ENCODE measurements around the gene PID1.

The PID1 gene, protein sequence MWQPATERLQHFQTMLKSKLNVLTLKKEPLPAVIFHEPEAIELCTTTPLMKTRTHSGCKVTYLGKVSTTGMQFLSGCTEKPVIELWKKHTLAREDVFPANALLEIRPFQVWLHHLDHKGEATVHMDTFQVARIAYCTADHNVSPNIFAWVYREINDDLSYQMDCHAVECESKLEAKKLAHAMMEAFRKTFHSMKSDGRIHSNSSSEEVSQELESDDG

DNA sequence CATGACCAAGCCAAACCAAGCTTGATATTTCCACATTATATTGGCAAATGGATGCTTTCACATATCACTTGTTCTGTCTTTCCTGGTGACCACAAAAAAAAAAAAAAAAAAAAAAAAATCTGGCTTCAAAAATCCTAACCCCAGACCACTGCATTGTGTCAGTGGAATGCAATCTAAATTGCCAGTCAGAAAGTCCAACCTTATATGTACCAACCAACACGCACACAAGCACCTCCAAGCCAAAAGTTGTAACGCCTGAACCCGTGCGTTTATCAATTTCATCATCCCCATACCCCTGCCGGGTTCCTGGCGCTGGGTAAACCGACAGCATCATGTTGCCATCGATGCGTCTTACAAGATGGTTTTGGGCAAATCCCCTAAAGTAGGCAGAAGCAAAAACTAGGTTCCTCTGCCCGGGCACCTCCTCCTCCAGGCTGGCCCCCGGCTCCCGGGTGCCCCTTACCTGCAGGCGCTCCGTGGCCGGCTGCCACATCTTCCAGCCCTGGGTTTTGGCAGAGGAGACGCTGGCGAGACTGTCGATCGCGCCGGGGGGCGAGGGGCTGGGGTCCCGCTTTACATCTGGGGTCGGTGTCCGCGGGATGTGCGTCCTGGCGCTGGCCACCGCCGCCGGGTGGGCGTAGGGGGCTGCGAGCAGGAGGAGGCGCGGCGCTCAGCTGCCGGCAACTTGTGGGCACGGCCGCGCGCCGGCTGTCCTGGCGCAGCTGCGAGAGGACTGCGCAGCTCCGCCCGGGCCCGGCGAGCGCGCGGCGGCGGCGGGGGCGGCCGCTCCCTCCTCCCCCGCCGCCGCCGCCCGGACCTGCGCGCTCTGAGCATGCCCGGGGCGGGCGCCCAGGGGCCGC, at the start of gene PID1:
PID1 (minus strand) TSS at position 737 of the 860 bp plus-strand sequence; CDS start at position 493, 244 bp downstream.
- DNase-seq: peak; percentile 65

- DNase-seq: no peak
Observed at GRCh38 chr2:229319558-229319957, 48.5 kb upstream of the PID1 start.

DNA sequence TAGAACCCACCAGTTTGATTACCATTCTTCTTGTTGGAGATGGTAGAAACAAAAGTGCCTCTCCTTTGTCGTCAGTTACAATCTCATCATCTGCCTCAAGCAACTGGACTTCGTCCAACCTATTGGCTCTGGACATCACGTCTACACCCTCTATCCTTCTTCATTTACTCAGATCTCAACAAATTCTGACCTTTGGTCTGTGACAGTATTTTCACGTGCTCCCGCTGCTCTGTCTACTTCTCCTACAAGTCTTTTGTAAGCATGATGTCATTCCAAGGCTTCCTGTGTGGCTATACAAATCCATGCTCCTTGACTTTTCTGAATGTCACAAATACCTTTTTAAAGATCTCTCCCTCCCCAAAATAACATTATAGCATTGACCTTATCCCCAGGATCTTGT, 43.0 kb upstream of the PID1 start:
- no peak for DNase-seq

GRCh38 chr2:229313591-229313990, 42.5 kb upstream of the PID1 start:
- DNase-seq: no peak

GRCh38 chr2:229301237-229301636, 30.1 kb upstream of the PID1 start:
- no peak for DNase-seq

DNA sequence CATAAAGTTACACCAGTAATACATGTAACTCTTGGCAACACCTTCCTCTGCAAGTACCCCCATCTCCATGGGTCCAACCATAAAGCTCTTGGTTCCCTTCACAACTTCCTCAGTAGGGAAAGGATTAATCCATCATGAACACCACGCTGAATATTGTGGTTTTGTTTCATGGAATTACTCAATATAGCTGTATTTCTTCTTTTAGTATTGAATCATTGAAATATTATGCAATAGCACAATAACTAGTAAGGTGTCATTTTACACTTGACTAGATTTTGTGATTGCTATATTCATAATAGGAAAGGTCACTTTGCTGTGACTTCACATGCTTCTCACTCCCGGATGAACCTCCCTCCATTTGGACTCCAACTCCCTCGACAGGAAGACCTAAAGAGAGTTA, 29.7 kb upstream of the PID1 start:
- no peak for DNase-seq

DNA sequence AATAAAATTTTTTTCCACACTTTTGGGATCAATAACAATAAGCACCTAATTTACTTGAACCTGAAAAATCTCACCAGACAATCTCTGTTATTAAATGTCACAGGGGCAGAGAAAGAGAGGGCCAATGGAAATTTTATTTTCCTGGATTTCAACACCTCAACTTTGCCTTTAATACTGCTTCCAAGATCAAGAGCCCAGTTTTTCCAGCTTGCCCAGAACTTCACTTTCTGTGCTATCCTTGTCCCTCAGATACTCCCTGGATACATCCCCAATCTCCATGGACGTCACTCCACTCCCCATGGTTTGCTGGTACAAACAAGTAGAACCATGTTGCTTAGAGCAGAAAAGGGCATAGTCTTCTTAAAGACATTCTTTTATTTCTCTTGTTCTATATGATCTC, 29.3 kb upstream of the PID1 start:
- DNase-seq: no peak

GRCh38 chr2:229297247-229297646, 26.2 kb upstream of the PID1 start:
- no peak for DNase-seq

- DNase-seq: no peak
Observed at GRCh38 chr2:229296536-229296935, 25.4 kb upstream of the PID1 start.

DNA sequence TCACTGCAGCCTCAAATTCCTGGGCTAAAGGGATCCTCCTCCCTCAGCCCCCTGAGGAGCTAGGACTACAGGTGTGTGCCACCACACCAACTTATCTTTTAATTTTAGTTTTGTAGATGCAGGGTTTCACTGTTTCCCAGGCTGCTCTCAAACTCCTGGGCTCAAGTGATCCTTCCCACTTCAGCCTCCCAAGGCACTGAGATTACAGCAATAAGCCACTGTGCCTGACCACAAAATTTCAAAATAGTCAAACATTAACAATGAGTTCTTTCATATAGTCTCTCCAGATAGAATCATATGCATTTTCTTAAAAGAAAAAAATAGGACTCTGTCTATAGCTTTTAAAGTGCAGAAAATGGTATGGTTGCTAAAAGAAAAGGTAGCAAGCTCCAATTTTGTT, 24.9 kb upstream of the PID1 start:
- DNase-seq: no peak

GRCh38 chr2:229287823-229288222, 16.7 kb upstream of the PID1 start:
- DNase-seq: no peak

DNA sequence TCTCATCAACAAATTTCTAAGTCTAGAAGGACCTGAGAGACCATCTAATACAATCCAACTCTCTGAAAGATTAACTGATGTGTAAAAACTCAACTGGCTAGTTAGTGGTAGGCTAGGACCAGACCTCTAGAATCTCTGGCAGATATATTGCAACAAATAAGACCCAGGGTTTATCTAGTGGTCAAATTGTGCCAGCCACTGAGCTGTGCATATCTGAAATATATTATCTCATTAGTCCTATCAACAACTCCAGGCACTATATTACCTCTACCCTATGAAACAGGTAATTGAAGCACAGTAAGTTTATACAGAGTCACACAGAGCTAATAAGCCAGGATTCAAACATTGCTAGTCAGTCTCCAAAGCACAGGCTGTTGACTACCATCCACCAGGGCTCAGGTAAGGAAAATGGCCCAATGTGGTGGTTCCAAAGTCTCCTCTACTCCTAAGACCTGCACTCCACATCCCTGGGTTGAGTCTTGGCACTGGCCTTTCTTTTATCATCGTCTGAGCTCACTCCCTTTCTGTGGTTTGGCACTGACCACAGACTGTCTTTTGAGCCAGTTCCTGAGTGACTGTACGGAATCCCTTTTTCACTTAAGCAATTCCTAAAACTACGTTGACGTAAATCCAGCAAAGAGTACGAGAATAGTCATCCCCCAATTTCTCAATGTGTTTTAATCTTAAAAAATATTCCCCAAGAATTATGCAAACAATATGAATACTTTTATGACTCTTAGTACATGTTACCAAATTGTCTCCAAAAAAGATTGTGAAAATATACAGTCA, 11.9 kb upstream of the PID1 start:
- no peak for DNase-seq

DNA sequence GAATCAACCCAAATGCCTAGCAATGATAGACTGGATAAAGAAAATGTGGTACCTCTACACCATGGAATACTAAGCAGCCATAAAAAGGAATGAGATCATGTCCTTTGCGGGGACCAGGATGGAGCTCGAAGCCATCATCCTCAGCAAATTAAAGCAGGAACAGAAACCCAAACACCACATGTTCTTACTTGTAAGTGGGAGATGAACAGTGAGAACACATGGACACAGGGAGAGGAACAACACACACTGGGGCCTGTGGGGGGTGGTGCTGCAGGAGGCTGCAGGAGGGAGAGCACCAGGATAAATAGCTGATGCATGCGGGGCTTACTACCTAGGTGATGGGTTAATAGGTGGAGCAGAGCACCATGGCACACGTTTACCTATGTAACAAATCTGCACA, 8.4 kb upstream of the PID1 start:
- no peak for DNase-seq

GRCh38 chr2:229275506-229275905, 4.4 kb upstream of the PID1 start:
- DNase-seq: no peak

DNA sequence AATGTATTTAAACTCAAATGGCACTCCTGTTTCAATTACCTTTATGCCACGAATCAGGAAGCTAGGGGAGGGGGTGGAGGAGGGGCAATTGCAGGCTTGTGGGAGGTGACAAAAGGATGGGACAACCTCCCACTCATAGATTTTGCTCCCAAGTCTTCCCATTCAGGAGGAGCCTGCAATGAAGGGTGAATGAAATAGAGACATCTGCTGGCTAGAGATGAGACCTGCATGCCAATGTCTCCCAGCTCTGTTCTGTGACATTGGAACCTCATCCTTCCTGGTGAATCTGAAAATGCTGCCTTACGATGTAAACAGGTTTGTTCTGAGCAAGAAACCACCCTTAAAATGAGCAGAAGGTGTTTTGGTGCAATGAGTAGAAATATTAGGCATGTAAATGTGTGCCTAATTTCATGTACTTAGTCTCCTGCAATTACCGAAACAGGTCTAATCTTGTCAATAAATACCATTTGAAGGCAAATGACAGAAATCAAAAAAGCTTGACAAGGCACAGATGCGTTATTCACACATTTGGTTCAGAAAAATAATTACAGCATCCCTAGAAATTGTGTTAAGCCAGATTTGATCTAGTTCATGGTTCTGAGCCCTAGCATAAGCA, 2.7 kb upstream of the PID1 start:
- peak; percentile 88 for DNase-seq

DNA sequence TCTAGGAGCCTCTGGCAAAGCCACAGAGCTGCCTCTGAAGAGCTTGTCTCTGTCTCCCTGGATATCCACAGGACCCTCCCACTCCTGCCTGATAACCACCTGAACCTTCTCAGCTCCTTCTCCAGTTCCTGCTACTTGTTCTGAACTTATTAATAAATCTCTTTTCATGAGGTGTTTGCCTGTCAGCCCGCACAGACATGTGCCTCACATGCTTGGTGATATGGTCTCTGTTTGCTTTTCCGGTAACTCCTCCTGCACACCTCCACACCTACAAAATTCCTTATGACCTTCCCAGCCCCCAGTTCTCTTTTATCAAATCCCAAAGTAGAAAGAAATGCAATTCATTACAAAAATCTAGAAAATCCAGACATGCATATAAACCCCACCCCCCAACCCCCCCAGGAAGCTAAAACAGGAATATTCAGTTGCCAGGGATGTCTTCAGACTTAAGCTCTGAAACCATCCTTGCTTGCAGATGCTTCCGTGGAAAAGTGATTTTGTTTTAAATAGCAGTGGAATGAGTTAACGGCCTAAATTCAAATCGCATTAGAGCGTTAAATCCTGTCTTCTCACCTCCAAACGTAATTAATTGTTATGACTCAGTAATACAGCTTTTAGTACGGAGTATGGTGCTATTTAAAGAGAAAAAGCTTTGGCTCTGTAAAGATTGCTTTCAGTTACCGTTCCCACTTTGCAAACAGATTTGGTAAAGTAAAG, 2.1 kb upstream of the PID1 start:
- no peak for DNase-seq

- no peak for DNase-seq
Observed at GRCh38 chr2:229269941-229270340, 1.1 kb downstream of the PID1 start.

DNA sequence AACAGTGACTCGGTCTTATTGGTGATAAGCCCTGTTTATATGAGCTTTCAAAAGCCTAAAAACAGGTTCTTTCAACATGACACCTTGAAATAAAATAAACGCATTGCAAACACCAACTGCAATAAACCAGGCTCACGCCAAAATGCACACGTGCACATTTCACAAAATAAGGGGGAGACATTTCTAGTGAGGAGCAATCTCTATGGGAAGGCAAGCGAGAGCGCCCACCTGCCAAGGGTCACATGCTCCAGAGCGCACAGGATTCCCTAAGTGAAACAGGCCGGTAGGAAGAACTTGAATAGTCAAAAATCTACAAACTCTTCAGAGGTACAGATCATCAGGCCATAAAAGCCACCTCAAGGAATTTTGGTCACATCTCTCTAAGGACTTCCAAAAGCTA, 1.9 kb downstream of the PID1 start:
- no peak for DNase-seq

DNA sequence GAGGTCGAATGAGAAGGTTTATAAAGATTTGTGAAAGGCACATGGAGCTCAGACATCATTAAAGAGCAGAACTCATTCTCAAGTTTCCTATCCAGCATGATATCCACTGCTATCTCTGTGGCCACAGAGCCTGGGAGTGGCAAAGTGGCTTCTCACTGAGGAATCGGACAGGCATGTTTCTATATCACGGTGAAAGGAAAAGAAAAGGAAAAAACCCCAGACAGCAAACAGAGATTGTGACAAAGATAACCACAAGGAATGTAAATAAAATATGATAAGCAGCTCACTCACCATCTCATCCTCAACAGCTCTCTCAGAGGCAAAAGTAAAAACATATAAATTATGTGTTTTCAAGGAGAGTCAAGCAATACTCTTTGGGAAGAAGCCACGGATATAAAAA, 2.5 kb downstream of the PID1 start:
- no peak for DNase-seq

DNA sequence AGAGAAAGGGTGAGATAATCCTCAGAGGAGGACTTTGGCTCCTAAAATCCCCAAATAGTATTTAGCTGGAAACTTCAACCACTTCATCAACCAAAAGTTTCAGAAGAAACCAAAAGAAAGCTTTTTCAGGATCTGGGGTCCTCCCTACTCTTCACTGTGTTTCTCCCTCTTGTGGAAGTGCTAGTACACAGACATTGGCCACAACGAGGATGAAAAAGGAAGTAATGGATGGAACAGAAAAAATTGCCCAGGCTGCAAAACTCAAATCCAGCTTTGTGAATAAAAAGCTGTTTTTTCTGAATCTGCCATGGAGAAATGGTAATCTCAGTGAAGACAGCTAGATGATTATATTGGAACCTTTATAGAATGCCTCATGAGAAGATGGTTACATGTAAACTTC, 4.0 kb downstream of the PID1 start:
- no peak for DNase-seq

GRCh38 chr2:229265727-229266126, 5.4 kb downstream of the PID1 start:
- DNase-seq: no peak

DNA sequence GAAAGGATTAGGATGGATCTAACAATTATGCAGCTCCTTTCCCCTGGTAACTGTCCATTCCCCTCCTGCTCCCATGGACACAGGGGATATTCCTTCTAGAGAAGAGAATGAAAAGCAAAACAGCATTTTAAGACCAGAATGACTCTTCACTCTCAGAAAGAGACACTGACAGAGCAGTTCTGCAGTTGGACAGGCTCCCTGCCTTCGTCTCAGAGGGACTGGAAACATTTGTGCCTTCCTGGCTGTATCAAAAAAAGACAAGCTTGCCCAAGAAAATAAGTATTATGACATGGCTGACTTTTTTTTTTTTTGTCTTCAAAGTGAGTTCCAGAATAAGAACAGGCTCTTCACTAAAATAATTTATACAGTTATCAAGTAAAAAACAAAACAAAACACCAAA, 9.5 kb downstream of the PID1 start:
- no peak for DNase-seq

- DNase-seq: no peak
Observed at GRCh38 chr2:229261076-229261475, 10.0 kb downstream of the PID1 start.

Measured in islet precursor cell (in vitro differentiated cells).